ENCODE data around the gene RNF40. TPM values are rescaled to one million over a fixed set of nuclear protein-coding genes. Genes with fewer than 3 reads are reported as not detected.

Gene RNF40
- total and polyA plus RNA-seq, 4 donors, result 25.9 to 55.4 (median 34.1) TPM

GRCh38 chr16:30747799-30748633 lies 14.1 kb upstream of the RNF40 start, which contains the start of gene PHKG2:
Gene PHKG2 (plus strand): TSS chr16:30748425. CDS start chr16:30748821, 396 bp downstream.
- Histone ChIP-seq H3K4me1 (ENCODE audit: control insufficient read depth in 4 of 4, insufficient read depth in 4 of 4, low read length in 3 of 4) (peaks cover 0 to 26% (median 16%) of the 10 kb centered on the region in 4 donors), H3K27me3 (ENCODE audit: control insufficient read depth in 4 of 4, insufficient read depth in 4 of 4, low read length in 3 of 4) (no peaks in the 10 kb centered on the region), H3K27ac (ENCODE audit: low read depth in 1 of 2, low read length in 2 of 2) (peak within 1 kb of the TSS; percentile 68 to 76), H3K9me3 (ENCODE audit: control insufficient read depth in 4 of 4, low read length in 3 of 4) (no peaks in the 10 kb centered on the region), H3K9ac (ENCODE audit: low read depth in 1 of 2, low read length in 2 of 2) (peak within 1 kb of the TSS; percentile 33 to 59), H3K4me3 (ENCODE audit: low read depth in 1 of 3, low read length in 3 of 3) (peak within 1 kb of the TSS; percentile 67 to 96 (median 79)), H3K36me3 (ENCODE audit: control insufficient read depth in 4 of 4, insufficient read depth in 3 of 4, low read depth in 1 of 4, low read length in 3 of 4) (peaks cover 2 to 6% (median 5%) of the 10 kb centered on the region in 4 donors)
- TF ChIP-seq RXRA (IDR thresholded peaks at IDR 0.05) (peak; percentile 50 to 58), EGR1 (IDR thresholded peaks at IDR 0.05; ENCODE audit: low read depth in 2 of 2) (peak; percentile 21 to 25), YY1 (IDR thresholded peaks at IDR 0.05) (peak; percentile 87), CTCF (IDR thresholded peaks at IDR 0.05; ENCODE audit: low read depth, low read length, missing input control) (no peak), NR2F2 (IDR thresholded peaks at IDR 0.05) (peak; percentile 30), TAF1 (conservative IDR thresholded peaks at IDR 0.05) (peak; percentile 85), JUND (IDR thresholded peaks at IDR 0.05) (peak in 1 of 2 donors; percentile 21), MAX (IDR thresholded peaks at IDR 0.05) (peak; percentile 79), GABPA (IDR thresholded peaks at IDR 0.05 in 1 of 2, conservative IDR thresholded peaks at IDR 0.05 in 1 of 2) (peak in 1 of 2 donors; percentile 77), HNF4A (conservative IDR thresholded peaks at IDR 0.05) (peak; percentile 46 to 67), FOXA2 (IDR thresholded peaks at IDR 0.05) (peak; percentile 13), FOXA1 (IDR thresholded peaks at IDR 0.05) (no peak), HNF4G (IDR thresholded peaks at IDR 0.05) (no peak), SP1 (IDR thresholded peaks at IDR 0.05) (peak; percentile 88), RAD21 (IDR thresholded peaks at IDR 0.05) (peak; percentile 18 to 50)
- TF ChIP-seq, protein P1, sequence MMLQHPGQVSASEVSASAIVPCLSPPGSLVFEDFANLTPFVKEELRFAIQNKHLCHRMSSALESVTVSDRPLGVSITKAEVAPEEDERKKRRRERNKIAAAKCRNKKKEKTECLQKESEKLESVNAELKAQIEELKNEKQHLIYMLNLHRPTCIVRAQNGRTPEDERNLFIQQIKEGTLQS (IDR thresholded peaks at IDR 0.05), result no peak
- TF ChIP-seq, protein P2, sequence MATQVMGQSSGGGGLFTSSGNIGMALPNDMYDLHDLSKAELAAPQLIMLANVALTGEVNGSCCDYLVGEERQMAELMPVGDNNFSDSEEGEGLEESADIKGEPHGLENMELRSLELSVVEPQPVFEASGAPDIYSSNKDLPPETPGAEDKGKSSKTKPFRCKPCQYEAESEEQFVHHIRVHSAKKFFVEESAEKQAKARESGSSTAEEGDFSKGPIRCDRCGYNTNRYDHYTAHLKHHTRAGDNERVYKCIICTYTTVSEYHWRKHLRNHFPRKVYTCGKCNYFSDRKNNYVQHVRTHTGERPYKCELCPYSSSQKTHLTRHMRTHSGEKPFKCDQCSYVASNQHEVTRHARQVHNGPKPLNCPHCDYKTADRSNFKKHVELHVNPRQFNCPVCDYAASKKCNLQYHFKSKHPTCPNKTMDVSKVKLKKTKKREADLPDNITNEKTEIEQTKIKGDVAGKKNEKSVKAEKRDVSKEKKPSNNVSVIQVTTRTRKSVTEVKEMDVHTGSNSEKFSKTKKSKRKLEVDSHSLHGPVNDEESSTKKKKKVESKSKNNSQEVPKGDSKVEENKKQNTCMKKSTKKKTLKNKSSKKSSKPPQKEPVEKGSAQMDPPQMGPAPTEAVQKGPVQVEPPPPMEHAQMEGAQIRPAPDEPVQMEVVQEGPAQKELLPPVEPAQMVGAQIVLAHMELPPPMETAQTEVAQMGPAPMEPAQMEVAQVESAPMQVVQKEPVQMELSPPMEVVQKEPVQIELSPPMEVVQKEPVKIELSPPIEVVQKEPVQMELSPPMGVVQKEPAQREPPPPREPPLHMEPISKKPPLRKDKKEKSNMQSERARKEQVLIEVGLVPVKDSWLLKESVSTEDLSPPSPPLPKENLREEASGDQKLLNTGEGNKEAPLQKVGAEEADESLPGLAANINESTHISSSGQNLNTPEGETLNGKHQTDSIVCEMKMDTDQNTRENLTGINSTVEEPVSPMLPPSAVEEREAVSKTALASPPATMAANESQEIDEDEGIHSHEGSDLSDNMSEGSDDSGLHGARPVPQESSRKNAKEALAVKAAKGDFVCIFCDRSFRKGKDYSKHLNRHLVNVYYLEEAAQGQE (IDR thresholded peaks at IDR 0.05), result peak; percentile 57
- TF ChIP-seq, protein P3, sequence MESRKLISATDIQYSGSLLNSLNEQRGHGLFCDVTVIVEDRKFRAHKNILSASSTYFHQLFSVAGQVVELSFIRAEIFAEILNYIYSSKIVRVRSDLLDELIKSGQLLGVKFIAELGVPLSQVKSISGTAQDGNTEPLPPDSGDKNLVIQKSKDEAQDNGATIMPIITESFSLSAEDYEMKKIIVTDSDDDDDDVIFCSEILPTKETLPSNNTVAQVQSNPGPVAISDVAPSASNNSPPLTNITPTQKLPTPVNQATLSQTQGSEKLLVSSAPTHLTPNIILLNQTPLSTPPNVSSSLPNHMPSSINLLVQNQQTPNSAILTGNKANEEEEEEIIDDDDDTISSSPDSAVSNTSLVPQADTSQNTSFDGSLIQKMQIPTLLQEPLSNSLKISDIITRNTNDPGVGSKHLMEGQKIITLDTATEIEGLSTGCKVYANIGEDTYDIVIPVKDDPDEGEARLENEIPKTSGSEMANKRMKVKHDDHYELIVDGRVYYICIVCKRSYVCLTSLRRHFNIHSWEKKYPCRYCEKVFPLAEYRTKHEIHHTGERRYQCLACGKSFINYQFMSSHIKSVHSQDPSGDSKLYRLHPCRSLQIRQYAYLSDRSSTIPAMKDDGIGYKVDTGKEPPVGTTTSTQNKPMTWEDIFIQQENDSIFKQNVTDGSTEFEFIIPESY (IDR thresholded peaks at IDR 0.05), result no peak
- peak; percentile 97 for DNase-seq (ENCODE audit: low spot score)
- 3% methylated on average over 60 of the region's 60 CpGs for WGBS
